ENCODE measurements around the gene PACRG. TPM values are rescaled to one million over a fixed set of nuclear protein-coding genes. Genes with fewer than 3 reads are reported as not detected.

Gene PACRG
- total RNA-seq, 1 donor = under 0.01 TPM

DNA sequence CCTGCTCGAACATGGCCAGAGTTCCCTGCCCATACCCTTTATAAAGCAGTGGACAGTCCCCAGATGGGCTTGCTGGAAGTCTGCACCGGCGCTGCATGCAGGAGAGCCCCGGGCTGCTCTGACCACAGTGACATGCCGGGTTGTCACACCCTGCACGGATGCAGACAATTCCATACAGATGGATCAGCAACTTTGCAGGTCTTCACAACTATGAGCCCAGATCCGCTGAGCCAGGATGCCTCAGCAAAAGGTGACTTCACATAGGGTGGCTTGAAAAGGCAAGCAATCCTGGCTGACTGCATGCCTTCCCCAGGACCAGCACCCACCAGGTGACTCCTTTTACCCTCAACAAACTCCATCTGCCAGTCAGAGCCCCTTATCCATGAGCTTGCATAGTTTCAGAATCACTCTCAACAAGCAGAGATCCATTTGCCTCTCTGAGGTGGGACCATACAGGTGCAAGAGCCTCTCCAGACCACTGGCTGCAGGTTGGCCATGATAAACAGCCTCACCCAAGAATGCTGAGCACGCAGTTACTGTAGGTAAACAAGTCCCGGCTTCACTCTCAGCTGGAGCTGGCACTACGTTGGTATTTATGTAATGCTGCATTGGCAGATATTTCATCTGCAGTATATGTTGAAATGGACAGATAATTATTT is 503.7 kb downstream of the PACRG start:
- TF ChIP-seq, protein P1, sequence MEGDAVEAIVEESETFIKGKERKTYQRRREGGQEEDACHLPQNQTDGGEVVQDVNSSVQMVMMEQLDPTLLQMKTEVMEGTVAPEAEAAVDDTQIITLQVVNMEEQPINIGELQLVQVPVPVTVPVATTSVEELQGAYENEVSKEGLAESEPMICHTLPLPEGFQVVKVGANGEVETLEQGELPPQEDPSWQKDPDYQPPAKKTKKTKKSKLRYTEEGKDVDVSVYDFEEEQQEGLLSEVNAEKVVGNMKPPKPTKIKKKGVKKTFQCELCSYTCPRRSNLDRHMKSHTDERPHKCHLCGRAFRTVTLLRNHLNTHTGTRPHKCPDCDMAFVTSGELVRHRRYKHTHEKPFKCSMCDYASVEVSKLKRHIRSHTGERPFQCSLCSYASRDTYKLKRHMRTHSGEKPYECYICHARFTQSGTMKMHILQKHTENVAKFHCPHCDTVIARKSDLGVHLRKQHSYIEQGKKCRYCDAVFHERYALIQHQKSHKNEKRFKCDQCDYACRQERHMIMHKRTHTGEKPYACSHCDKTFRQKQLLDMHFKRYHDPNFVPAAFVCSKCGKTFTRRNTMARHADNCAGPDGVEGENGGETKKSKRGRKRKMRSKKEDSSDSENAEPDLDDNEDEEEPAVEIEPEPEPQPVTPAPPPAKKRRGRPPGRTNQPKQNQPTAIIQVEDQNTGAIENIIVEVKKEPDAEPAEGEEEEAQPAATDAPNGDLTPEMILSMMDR (IDR thresholded peaks at IDR 0.05; ENCODE audit: insufficient read depth, low read depth, low read length) = no peak
- no peak for DNase-seq (ENCODE audit: low read depth)
- no peak overlapping the region for H3K4me3 ChIP-seq (ENCODE audit: low read depth, low read length)

DNA sequence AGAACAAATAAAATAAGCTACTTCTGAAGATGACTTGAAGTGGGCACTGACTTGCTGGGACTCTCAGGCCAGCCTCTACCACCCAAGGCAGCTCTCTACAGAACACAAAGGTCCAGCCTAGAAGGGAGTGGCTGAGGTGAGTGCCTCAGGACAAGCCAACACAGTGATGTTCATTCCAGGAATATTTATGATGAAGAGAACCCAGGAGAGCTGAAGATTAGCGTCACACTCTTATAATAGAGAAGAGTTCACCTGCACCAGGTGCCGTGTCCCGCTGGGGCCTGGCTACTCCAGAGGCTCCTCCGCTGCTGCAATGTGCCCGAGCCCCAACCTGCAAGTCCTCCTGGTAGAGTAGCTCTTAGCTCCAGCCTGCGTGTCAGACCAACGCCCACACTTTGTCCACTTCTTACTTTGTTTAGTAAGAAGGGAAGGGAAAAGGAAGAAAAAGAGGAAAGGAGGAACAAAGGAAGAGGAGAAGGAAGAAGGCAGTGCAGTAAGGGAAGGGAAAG is 504.3 kb downstream of the PACRG start:
- no peak for DNase-seq (ENCODE audit: low read depth)
- TF ChIP-seq, protein P1 (IDR thresholded peaks at IDR 0.05; ENCODE audit: insufficient read depth, low read depth, low read length) = no peak
- H3K4me3 ChIP-seq (ENCODE audit: low read depth, low read length) = no peak overlapping the region

DNA sequence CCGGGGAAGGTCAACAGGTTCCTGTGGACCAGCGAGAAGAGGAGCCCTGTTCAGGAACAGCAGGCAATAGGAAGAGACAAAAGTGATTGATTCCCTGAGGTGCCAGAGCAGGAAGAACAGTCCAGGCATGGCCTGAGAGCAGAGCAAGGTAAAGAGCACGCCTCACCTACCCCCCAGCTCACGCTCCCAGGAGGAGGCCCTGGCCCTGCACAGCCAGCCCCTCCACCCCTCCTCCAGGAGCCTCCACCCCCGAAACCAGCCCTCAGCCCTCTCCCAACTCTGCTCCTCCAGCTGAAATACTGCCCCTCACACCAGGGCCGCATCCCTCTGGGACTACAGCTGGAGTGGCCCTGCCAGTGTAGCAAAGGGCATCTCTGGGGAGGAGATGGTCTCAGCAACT is 504.9 kb downstream of the PACRG start:
- TF ChIP-seq, protein P1 (IDR thresholded peaks at IDR 0.05; ENCODE audit: insufficient read depth, low read depth, low read length) = no peak

DNA sequence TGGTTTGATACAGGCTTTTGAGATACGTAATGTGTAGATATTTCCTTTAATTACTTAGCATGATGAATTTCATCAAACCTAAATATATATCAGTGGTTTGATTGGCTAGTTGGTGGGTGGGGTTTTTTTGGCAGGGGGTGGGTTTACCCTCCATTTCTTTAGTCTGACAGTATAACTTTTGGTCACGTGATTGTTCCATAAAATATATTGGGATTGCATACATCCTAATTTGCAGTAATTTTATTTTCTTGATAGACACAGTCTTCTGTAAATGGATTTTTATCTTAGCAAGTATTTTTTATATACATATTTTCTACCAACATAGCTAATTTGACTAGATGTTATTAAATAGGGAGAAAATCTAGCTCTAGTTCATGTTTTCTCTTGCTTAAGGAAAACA is 509.3 kb downstream of the PACRG start:
- DNase-seq (ENCODE audit: low read depth) = no peak
- TF ChIP-seq, protein P1 (IDR thresholded peaks at IDR 0.05; ENCODE audit: insufficient read depth, low read depth, low read length) = no peak
- no peak overlapping the region for H3K4me3 ChIP-seq (ENCODE audit: low read depth, low read length)

More for the DNA sequence above, 504.9 kb downstream of the PACRG start:
- no peak for DNase-seq (ENCODE audit: low read depth)
- H3K4me3 ChIP-seq (ENCODE audit: low read depth, low read length) = no peak overlapping the region

DNA sequence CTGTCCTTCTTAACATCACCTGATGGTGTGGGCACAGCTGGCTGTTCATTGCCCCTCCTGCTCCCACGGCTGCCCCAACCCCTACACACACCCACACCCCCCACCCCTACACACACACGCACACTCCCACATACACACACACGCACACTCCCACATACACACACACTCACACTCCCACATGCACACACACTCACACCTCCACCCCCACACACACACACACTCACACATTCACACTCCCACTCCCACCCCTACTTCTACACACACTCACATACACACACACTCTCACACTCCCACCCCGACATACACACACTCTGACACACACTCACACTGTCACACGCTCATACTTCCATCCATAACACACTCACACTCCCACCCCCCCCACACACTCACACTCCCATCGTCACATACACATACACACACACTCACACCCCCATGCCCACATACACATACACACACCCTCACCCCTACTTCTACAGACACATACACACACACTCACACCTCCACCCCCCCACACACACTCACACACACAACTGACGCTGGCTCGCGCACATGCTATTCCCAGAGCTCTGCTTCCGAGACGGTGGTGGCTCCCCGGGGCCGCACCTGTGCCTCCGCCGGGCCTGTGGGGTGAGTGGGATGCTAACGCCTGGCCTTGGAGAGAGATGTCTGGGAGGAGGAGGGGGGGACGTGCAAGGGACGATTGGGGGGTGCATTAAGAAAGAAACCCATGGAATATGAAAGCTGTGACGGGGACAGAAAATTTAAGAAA is 512.0 kb downstream of the PACRG start:
- TF ChIP-seq, protein P1 (IDR thresholded peaks at IDR 0.05; ENCODE audit: insufficient read depth, low read depth, low read length) = no peak
- no peak overlapping the region for H3K4me3 ChIP-seq (ENCODE audit: low read depth, low read length)
- DNase-seq (ENCODE audit: low read depth) = no peak

DNA sequence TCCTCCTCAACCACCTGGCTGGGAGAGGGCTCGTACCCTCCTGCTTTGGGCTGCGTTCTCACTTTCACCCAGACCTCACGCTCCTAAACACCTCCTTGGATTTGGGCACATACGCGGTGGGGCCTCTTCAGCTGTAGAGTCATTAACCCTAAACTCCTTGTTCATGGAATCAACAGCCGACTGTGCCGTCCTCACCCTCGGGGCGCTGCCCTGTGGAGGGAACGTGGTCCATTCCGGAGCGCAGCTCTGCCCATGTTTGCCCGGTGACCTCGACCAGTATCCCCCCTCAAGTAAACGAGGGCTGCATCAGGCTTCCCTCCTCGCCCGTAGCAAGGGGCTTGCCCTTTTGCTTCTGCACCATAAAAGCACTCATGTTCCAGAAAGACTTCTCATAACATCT is 512.8 kb downstream of the PACRG start:
- no peak for DNase-seq (ENCODE audit: low read depth)
- H3K4me3 ChIP-seq (ENCODE audit: low read depth, low read length) = no peak overlapping the region
- TF ChIP-seq, protein P1 (IDR thresholded peaks at IDR 0.05; ENCODE audit: insufficient read depth, low read depth, low read length) = no peak

All from fibroblast of villous mesenchyme (primary cell).